HG03558 (cell line): ENCODE measurements around the gene PLPPR3.

Experiments
- ATAC-seq: cut with Tn5 transposase; IDR thresholded peaks from one replicate; pipeline ENCODE4 v1.9.1; 2021; ENCODE audit warnings: moderate number of reproducible peaks; ENCODE audit not compliant: unreplicated experiment; ENCODE audit errors: extremely low read depth

Gene PLPPR3

GRCh38 chr19:810883-811489 lies 10.8 kb downstream of the PLPPR3 start:
- ATAC-seq: no peak

GRCh38 chr19:810077-810855 lies 11.5 kb downstream of the PLPPR3 start:
- no peak for ATAC-seq

- ATAC-seq: no peak
Observed at GRCh38 chr19:808423-808775, 13.4 kb downstream of the PLPPR3 start.

GRCh38 chr19:807627-808422 lies 13.9 kb downstream of the PLPPR3 start:
- no peak for ATAC-seq

GRCh38 chr19:806815-807421 lies 14.8 kb downstream of the PLPPR3 start:
- no peak for ATAC-seq

- ATAC-seq: no peak
Observed at GRCh38 chr19:805600-806550, 15.9 kb downstream of the PLPPR3 start.

- no peak for ATAC-seq
Observed at GRCh38 chr19:805166-805551, 16.6 kb downstream of the PLPPR3 start.

- ATAC-seq: no peak
Observed at GRCh38 chr19:804419-805165, 17.2 kb downstream of the PLPPR3 start.

- ATAC-seq: no peak
Observed at GRCh38 chr19:803686-804418, 17.9 kb downstream of the PLPPR3 start.

GRCh38 chr19:803099-803561 lies 18.6 kb downstream of the PLPPR3 start:
- ATAC-seq: no peak

- no peak for ATAC-seq
Observed at GRCh38 chr19:802498-803098, 19.2 kb downstream of the PLPPR3 start.

GRCh38 chr19:801861-802497 lies 19.8 kb downstream of the PLPPR3 start:
- no peak for ATAC-seq

- ATAC-seq: no peak
Observed at GRCh38 chr19:801030-801860, 20.5 kb downstream of the PLPPR3 start.

GRCh38 chr19:800360-801029 lies 21.3 kb downstream of the PLPPR3 start:
- ATAC-seq: no peak

GRCh38 chr19:799076-799881 lies 22.5 kb downstream of the PLPPR3 start:
- no peak for ATAC-seq
